Measurements from ENCODE around the gene MKRN2.

DNA sequence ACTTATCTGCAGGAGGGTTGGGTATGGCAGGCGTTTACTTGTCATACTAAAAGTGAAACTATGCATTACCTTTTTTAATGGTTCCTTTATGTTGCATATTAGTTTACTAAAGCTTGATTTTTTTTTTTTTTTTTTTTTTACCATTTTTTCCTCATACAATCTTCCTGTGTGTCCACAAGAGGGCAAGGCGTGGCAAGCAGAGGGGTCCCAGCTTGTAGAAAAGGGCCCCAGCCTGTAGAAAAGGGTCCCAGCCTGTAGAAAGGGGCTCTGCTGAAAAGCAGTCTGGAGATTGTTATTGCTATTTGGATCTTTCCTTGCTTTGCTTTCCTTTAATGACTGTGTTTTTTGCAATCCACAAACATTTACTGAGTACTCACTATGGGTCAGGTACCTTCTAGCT lies 21.9 kb downstream of the MKRN2 start:
- TF ChIP-seq, protein P1, sequence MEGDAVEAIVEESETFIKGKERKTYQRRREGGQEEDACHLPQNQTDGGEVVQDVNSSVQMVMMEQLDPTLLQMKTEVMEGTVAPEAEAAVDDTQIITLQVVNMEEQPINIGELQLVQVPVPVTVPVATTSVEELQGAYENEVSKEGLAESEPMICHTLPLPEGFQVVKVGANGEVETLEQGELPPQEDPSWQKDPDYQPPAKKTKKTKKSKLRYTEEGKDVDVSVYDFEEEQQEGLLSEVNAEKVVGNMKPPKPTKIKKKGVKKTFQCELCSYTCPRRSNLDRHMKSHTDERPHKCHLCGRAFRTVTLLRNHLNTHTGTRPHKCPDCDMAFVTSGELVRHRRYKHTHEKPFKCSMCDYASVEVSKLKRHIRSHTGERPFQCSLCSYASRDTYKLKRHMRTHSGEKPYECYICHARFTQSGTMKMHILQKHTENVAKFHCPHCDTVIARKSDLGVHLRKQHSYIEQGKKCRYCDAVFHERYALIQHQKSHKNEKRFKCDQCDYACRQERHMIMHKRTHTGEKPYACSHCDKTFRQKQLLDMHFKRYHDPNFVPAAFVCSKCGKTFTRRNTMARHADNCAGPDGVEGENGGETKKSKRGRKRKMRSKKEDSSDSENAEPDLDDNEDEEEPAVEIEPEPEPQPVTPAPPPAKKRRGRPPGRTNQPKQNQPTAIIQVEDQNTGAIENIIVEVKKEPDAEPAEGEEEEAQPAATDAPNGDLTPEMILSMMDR (IDR thresholded peaks at IDR 0.05), result no peak
- TF ChIP-seq POLR2AphosphoS5 (IDR thresholded peaks at IDR 0.05), result no peak
